NCI-H1436 treated with DMSO at 0.1 percent for 48 hours (cell line): ENCODE data around the gene OPN5.
"Not testable (repeated sequence)": the region's sequence is repeated elsewhere in the genome, so short reads cannot be mapped to it uniquely, and the experiment has no call there.

ENCODE experiments used
- DNase-seq: peaks from one replicate; lab custom pipeline; 2025; lab: John Stamatoyannopoulos, UW

OPN5 gene, protein sequence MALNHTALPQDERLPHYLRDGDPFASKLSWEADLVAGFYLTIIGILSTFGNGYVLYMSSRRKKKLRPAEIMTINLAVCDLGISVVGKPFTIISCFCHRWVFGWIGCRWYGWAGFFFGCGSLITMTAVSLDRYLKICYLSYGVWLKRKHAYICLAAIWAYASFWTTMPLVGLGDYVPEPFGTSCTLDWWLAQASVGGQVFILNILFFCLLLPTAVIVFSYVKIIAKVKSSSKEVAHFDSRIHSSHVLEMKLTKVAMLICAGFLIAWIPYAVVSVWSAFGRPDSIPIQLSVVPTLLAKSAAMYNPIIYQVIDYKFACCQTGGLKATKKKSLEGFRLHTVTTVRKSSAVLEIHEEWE

DNA sequence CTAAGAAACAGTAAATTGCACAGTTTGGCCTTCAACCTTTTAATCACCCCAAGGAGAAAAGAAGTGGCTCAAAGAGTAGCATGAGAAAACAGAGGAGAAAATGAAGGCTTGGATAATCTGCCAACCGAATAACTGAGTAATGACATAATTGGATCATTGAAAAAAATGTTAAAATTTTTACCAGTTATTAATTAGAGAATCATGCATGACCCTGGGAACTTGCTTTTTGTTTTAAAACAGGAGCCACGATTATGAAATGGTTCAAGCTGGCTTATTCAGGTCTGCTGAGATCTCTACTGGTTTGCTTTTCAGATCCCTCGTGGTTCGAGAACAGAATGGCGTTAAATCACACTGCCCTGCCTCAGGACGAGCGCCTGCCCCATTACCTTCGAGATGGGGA lies at the start of gene OPN5:
TSS of gene OPN5 (plus strand) at position 301 of the 400 bp plus-strand sequence. CDS start at position 336, 35 bp downstream.
- no peak for DNase-seq

DNA sequence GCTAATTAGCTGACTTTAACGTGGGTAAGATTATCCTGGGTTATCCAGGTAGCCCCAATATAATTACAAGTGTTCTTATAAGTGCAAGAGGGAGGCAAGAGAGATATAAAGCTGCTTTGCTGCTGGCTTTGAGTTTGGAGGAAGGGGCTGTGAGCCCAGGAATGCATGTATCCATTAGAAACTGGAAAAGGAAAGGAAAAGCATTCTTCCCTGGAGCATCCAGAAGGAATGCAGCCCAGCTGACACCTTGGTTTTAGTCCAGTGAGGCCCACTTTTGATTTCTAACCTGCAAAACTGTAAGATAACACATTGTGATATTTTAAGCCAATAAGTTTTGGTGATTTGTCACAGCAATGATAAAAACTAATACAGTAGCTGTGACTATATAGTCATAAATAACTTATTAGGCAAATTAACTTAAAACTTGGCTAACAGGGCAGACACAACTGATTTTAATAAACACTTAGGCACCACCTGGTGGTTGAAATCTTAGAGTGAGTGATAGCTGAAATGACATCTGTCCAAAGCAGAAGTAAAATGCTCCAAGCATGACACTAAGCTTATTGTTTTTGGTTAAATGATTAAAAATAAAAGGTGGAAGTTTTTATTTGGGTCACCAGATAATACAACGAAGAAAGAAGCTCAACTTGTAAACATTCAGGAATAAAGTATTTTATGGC lies 47.8 kb upstream of the OPN5 start:
- no peak for DNase-seq

DNA sequence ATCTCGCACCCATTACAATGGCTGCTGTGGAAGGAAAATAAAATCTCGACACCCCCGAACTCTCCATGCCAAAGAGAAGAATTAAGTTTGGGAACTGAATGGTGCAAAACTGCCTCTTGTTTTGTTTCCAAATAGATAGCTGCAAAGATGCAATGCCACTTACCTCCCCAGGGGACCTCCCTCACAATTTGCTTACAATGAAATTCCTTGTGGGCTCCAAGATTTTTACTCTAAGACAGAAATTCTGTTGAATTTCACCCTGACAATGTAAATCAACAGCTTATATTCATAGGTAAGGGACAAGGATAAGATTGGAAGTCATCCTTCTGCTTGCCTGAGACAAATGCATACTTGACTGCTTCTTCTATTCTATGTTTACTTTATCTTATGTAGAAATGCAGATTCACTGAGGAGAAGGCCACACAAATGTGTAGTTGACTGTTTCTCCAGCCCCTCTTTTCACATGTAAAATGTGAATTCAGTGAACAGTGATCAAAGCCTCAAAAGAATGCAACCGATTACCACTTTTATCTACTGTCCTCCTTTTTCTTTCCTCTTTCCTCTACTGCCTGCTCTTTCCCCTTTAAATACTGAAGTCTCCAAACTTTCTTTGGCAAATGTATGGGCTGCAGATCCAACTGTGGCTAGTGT lies 46.9 kb upstream of the OPN5 start:
- DNase-seq, result no peak

DNA sequence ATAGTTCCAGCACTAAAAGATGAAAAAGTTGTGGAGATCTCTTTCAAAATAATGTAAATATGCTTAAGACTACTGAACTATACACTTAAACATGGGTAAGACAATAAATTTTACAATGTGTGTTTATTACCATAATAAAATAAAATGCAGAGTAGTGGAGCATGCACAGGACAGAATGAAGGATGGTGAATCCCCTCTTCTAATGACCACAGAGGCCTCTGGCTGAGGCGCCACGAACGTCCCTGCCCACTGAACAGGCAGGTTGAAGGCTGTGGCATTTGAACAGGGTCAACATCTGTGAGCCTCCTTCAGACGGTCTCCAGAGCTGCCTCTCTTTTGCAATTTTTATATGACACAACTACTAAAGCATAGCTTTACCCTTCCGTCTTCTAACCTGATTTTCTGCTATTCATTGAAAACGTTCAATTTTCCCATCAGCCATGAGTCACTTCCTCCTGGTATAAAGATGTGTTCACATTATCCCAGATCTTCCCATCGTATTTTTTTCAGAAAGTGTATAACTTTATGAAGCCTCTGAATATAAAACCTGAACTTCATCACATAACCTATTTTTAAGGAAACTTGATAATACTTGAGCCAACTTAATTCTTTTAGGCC lies 45.6 kb upstream of the OPN5 start:
- DNase-seq, result no peak

DNA sequence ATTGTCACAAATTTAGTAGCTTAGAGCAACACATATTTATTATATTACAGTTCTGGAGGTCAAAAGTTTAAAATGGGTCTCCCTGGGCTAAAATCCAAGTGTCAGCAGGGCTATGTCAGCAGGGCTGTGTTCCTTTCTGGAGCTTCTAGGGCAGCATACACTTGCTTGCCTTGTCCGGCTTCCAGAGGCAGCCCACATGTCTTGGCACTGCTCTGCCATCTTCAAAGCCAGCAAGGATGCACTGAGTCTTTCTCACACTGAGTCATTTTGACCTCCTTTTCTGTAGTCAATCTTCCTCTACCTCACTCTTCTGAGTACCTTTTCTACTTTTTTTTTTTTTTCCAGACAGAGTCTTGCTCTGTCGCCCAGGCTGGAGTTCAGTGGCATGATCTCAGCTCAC lies 44.4 kb upstream of the OPN5 start:
- no peak for DNase-seq

DNA sequence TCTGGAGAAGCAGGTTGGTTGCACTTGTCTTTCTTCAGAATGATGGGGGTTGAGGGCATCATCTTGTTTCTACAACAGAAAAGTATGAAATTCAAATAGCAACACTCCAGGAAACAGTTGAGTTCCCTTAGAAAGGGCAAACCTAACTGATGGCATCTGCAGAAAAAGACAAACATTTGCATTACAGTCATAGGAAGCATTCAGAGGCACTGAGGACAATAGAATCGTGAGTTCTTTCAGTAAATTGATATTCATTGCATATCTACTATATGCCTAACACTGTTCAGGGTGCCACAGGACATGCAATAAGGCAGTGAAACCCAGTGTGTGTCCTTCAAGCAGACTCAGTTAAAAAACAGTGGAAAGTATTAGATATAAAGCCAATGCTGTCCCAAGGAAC lies 41.1 kb upstream of the OPN5 start:
- no peak for DNase-seq

DNA sequence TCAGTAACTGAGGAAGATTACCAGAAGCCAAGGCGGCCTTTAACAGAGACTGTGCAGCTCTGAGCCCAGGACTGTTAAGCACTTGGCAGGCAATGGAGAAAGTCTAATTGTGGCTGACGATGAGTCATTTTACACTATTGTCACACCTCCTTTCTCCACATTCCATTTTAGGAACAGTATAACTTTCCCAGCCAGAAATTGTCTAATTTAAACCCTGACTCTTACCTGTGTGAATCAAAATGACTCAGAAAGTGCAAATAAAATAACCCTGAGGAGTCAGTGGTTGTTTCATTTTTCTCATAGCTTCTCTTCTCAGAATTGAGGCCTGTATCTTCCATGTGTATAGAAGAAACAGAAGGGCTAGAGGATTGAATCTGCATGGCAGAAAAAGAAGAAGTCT lies 40.0 kb upstream of the OPN5 start:
- DNase-seq, result no peak

DNA sequence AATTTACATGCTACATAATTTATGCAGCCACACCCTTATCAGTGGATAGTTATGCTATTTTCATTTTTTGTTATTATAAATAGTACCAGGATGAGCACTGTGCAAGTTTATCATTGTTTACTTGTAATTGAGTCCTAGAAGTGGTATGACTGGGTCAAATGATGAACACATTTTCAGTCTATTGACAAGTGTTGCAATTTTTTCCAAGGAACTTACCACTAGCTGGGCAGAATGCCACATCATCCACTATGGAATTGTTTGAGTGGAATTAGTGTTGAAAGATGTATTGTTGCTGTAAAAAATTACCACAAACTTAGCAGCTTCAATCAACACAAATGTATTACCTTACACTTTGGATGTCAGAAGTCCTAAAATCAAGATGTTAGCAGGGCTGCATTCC lies 38.1 kb upstream of the OPN5 start:
- DNase-seq, result no peak

DNA sequence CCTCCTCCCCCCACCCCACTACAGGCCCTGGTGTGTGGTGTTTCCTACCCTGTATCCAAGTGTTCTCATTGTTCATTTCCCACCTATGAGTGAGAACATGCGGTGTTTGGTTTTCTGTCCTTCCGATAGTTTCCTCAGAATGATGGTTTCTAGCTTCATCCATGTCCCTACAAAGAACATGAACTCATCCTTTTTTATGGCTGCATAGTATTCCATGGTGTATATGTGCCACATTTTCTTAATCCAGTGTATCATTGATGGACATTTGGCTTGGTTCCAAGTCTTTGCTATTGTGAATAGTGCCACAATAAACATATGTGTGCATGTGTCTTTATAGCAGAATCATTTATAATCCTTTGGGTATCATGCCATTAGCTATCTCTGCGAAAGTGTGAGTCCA lies 36.6 kb upstream of the OPN5 start:
- DNase-seq, result not testable (repeated sequence)

DNA sequence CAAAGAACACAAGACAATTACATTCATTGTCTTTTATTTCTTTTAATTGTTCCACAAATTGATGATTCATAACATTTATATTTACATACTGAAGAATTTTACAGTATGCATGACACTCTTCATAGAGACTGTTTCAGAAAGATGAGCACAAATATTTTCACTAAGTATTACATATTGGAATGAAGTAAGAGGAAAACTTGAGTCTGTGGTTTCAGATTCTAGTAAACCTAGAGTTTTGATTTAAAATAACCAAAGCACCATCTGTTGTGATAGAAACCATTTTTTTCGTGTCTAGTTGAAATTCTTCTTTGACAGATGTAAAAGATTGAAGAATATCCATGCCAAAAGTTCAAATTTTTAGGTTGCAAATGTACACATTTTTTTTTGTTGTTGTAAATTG lies 32.1 kb upstream of the OPN5 start:
- no peak for DNase-seq

DNA sequence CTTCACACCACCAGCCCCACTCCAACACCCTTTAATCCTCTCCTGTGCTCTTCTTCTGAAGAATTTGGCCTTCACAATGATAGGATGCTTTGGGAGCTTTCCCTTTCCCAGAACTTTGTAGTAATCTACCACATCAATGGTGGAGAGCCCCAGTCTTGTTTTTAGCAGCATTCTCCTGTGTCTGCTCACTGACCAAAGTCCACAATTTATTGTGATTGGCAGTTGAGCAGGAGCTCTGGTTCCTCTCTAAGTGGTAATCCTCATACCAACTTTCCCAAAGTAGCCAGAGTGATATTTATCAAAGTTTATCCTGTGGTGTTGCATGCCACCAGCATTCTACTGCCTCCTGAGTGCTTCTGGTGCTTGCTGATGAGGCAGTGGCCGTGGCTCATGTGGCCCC lies 29.0 kb upstream of the OPN5 start:
- no peak for DNase-seq

DNA sequence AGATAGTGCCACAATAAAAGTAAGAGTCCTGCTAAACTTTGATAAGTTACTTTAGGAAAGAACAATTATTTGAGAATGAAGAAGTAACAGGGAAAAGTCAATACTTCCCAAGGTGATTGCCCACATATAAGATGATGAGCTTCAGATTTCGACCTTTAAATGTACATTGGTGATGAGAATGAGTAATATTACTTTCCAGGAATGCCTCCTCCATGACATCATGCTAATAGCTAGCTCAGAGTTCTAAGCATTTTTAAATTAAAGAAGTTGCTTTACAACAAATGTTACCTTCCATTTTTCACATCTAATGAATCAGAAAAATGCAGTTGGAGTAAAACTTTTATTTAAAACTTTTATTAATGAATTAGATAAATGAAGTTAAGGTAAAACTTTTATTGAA lies 22.5 kb upstream of the OPN5 start:
- DNase-seq, result no peak

DNA sequence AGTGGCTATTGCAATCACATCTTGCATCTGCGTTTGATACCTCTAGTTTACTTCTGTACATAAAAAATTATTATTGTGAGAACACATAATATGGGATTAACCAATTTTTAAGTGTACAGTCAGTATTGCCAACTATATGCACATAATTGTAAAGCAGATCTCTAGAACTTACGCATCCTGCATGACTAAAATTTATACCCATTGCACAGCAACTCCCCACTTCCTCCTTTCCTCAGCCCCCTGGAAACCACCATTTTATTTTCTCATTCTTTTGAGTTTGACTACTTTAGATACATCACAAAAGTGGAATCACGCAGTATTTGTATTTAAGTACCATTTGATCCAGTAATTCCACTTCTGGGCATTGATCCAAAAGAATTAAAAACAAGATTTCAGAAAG lies 19.3 kb upstream of the OPN5 start:
- DNase-seq, result no peak

DNA sequence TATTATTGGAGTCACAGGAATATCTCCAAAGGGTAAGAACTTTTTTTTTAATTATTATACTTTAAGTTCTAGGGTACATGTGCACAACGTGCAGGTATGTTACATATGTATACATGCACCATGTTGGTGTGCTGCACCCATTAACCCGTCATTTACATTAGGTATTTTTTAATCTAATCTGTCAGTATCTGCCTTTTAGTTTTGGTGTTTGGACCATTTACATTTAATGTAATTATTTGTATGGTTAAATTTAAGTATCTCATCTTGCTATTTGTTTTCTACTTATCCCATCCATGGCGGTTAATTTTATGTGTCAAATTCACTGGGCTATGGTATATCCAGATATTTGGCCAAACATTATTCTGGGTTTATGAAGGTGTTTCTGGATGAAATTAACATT lies 15.4 kb upstream of the OPN5 start:
- no peak for DNase-seq

DNA sequence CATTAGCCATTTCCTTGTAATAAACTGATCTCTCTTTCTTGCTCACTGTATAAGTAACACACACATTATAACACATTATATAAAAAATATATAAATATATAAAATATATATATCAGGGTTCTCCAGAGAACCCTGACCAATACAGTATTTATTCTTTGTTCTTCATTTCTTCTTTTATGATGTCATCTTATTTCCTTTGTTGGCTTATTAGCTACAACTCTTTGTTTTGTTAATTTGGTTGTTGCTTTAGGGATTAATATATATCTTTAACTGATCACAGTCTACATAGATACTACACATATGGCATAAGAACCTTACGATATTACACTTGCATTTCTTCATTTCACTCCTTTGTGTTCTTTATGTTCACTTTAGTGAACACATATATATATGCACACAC lies 14.7 kb upstream of the OPN5 start:
- DNase-seq, result no peak

DNA sequence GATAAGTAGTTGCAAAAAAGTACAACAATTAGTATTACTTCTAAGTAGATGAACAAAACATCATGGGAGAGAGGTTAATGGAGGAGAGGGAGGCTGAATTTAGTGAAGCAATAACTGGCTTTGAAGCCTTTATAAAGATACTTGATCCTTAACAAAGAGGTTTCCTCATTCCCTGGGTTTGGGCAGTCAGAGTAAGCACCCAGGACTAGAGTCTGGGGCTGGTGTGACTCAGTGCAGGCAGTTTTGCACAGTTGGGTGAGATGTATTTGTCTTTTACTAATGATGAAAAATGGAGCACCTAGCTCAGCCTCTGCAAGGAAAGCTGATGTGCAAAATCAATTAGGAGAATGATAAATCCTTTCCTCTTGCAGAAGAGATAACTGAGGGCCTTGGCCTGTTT lies 11.8 kb upstream of the OPN5 start:
- no peak for DNase-seq

DNA sequence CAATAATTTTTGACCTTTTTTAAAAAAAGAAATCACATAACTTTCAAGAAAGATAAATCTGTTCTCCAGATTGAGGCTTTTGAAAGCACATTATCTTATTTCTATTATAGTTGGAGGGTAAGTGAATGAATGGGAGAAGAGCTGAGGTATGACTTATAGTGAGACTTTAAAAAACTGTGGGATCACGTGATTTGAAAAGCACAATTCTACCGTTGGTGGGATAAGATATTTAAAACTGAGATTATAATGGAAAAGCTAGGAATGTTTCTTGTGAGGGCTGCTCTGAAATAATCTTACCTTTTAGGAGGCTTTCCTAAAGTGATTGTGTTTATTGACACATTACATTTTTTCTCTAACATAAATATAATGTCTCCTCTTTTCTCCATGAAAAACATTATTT lies 9.5 kb upstream of the OPN5 start:
- DNase-seq, result no peak

DNA sequence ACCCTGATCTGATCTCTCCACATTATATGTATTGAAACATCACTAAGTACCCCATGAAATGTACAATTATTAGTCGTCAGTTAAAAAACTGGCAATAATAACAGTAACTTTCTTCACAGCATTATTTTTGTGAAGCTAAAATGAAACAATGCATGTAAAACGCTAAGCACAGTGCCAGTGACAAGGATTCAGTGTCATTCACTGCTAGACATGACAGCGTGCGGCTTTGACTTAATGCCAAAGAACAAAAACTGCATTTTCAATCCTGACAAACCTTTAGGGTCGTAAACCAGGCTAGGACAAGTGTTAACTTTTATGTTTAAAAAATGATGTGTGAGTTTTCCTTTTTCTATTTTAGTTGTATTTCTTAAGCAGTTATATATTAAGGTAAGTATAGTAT lies 8.8 kb upstream of the OPN5 start:
- no peak for DNase-seq

DNA sequence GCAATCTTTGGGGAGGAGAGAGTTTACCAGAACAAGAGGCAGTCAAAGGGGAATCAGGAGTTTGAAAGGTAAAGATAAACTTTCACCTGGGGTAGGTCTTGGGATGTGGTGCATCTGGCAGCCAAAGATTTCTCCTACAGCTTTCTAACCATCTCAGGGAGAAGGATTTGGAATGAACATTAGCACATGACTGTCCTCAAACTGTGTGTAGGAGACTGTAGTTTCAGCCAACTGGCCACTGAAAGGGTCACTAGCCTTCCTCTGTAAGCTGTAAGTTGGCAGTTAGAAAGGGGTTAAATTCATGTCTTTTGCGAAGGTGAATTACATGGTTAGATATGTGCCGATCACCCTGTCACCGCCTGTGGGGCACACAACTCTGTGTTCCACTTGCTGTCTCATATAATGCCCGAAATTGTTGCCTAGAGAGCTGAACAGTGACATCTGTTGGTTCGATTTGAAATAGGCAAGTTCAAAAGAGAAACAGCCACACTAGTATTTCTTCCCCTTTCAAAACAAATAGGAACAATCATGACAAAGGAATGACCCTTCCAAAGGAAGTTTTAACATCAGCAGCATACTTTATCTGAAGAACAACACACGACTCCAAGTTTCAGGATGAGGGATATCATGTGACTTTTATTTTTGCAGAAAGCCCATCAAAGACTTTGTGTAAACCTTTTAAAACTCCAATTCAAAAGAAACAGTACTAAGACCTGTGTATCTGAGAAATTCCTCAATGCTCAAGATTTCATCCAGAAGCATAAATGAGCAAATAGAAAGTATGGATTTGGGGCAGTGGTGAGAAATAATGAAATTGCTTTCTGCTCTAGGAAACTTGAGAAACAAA lies 1.1 kb upstream of the OPN5 start:
- DNase-seq, result peak; percentile 14

DNA sequence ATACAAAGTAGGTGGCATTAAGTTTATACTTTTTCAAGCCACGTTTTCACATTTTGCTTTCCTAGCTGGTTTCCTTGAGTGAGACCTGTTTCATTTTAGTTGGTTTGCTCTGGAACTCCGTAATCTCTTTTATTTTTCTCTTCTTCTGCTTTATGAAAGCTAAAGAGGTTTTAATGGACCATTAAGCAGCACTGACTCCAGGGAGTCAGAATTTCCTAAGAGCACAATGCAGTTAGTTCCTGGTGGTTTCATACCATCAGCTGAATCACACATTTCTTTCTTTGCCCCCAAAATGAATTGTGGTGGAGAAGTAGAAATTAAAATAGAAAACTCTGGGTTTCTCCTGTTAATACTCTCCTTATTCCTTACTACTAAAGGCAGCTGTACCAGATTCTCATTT lies 3.4 kb downstream of the OPN5 start:
- no peak for DNase-seq

DNA sequence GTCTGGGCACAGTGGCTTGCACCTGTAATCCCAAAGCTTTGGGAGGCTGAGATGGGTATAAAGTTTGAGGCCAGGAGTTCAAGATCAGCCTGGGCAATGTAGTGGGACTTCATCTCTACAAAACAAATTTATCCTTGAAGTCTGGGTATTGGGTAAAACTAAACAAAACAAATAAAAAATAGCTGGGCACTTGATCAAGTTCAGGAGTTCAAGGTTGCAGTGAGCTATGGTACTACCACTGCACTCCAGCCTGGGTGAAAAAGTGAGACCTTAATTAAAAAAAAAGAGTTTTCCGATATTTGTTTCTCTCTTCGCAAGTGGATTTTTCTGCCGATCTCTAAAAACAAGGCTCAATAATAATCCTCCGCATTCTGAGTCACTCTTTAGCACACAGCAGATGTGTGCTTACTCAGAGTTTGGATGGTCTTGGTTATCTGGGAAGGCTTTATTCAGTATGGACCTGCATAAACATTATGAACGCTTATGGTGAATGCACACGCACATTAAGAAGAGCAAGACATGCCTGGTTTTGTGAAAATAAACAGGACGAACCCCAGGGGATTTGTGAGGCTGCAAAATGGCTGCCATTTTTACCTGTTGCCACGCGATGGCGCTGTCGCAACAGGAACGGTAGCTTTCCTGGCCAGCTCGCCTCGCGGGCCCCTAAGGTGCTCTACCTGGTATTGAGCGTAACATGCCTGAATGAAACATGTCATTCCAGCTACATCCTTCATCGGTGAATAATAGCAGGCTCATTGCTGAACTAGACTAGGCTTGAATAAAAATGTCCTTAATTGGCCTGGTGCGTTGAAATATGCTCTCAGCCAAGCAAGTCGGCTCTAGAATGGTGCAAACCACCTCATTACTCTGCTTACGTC lies 6.0 kb downstream of the OPN5 start:
- peak; percentile 20 for DNase-seq
